Activated CD4-positive, alpha-beta T cell treated with anti-CD3 and anti-CD28 coated beads, Interleukin-2, amount 10 ng/mL, durations not matched to agents 24 days and 14 days (primary cell): ENCODE data around the gene HPS6. TPM values are rescaled to one million over a fixed set of nuclear protein-coding genes. Genes with fewer than 3 reads are reported as not detected.
"Not testable (repeated sequence)": the region's sequence is repeated elsewhere in the genome, so short reads cannot be mapped to it uniquely, and the experiment has no call there.

ENCODE experiments used
- DNase-seq: peaks from one replicate; pipeline ENCODE4 v3.0.0; 2022
- H3K27ac Mint-ChIP-seq: one replicate; pipeline ENCODE4 v1.8.0; 2022; ENCODE audit warnings: mild to moderate bottlenecking, mixed read lengths
- H3K27me3 Mint-ChIP-seq: one replicate; pipeline ENCODE4 v1.8.0; 2022; ENCODE audit warnings: mixed read lengths
- H3K36me3 Mint-ChIP-seq: one replicate; pipeline ENCODE4 v1.8.0; 2022; ENCODE audit warnings: low read depth, mild to moderate bottlenecking, mixed read lengths
- H3K4me1 Mint-ChIP-seq: one replicate; pipeline ENCODE4 v1.8.0; 2021; ENCODE audit warnings: mixed read lengths
- H3K4me3 Mint-ChIP-seq: one replicate; pipeline ENCODE4 v1.8.0; 2022; ENCODE audit warnings: mild to moderate bottlenecking, moderate library complexity, mixed read lengths
- H3K9me3 Mint-ChIP-seq: one replicate; pipeline ENCODE4 v1.8.0; 2021; ENCODE audit warnings: mixed read lengths
- intact Hi-C: fragments of 100-400 bp; cut with micrococcal nuclease; formaldehyde crosslinking; loops from one replicate; pipeline ENCODE4 v1.15.1; 2023
- total RNA-seq: library from RNA; stranded (reverse); gene quantifications from 2 replicates; pipeline ENCODE4 v1.2.3, GENCODE V29; 2022

The HPS6 gene
- 22.7 and 25.8 TPM in 2 replicates for total RNA-seq

GRCh38 chr10:102064868-102065560 is at the start of gene HPS6:
Gene HPS6, plus strand, starts transcription at chr10:102065349. Its CDS starts 126 bp downstream, at chr10:102065475.
- Mint-ChIP-seq H3K4me3 (peak within 1 kb of the TSS; percentile 87), H3K27me3 (no peaks in the 10 kb centered on the region), H3K9me3 (no peaks in the 10 kb centered on the region), H3K27ac (peak within 1 kb of the TSS; percentile 94), H3K4me1 (peaks cover 23% of the 10 kb centered on the region), H3K36me3 (peaks cover 3% of the 10 kb centered on the region)
- intact Hi-C loops, result loop anchor here (1.0 to 10.0 kb wide), 6 partner anchors 9 to 1000 kb away; partner anchors contain the start of genes ARMH3, KAZALD1, LDB1 and NOLC1
- DNase-seq, result peak; percentile 97

- H3K27me3 Mint-ChIP-seq, result no peaks in the 10 kb centered on the region
- H3K9me3 Mint-ChIP-seq, result peaks cover 3% of the 10 kb centered on the region
- intact Hi-C loops, result no loop called here
- H3K4me3 Mint-ChIP-seq, result no peak overlapping the region
- H3K36me3 Mint-ChIP-seq, result peaks cover 27% of the 10 kb centered on the region
- no peak overlapping the region for H3K27ac Mint-ChIP-seq
- H3K4me1 Mint-ChIP-seq, result no peaks in the 10 kb centered on the region
- no peak for DNase-seq
These were observed 48.7 kb upstream of the HPS6 start for GRCh38 chr10:102016416-102016815.

GRCh38 chr10:102017295-102017694 is 47.9 kb upstream of the HPS6 start:
- Mint-ChIP-seq H3K4me3 (no peak overlapping the region), H3K9me3 (peaks cover 3% of the 10 kb centered on the region), H3K27ac (no peak overlapping the region), H3K4me1 (no peaks in the 10 kb centered on the region), H3K27me3 (no peaks in the 10 kb centered on the region), H3K36me3 (peaks cover 33% of the 10 kb centered on the region)
- DNase-seq, result no peak
- intact Hi-C loops, result no loop called here

- H3K9me3 Mint-ChIP-seq, result peaks cover 3% of the 10 kb centered on the region
These were observed 44.2 kb upstream of the HPS6 start for GRCh38 chr10:102020938-102021337.

GRCh38 chr10:102024799-102025198 is 40.4 kb upstream of the HPS6 start:
- Mint-ChIP-seq H3K27ac (no peak overlapping the region), H3K4me3 (no peak overlapping the region), H3K36me3 (peaks cover 50% of the 10 kb centered on the region), H3K27me3 (no peaks in the 10 kb centered on the region), H3K4me1 (no peaks in the 10 kb centered on the region), H3K9me3 (peaks cover 3% of the 10 kb centered on the region)
- no peak for DNase-seq
- intact Hi-C loops, result no loop called here

More at GRCh38 chr10:102020938-102021337, 44.2 kb upstream of the HPS6 start:
- Mint-ChIP-seq H3K27ac (no peak overlapping the region), H3K4me1 (no peaks in the 10 kb centered on the region), H3K4me3 (no peak overlapping the region), H3K27me3 (no peaks in the 10 kb centered on the region), H3K36me3 (peaks cover 41% of the 10 kb centered on the region)
- intact Hi-C loops, result no loop called here
- peak; percentile 64 for DNase-seq

- intact Hi-C loops, result no loop called here
- Mint-ChIP-seq H3K27me3 (no peaks in the 10 kb centered on the region), H3K27ac (no peak overlapping the region), H3K36me3 (peaks cover 45% of the 10 kb centered on the region), H3K4me3 (no peak overlapping the region), H3K4me1 (no peaks in the 10 kb centered on the region), H3K9me3 (no peaks in the 10 kb centered on the region)
- DNase-seq, result no peak
These were observed 37.9 kb upstream of the HPS6 start for GRCh38 chr10:102027261-102027660.

GRCh38 chr10:102033787-102034186 is 31.4 kb upstream of the HPS6 start:
- Mint-ChIP-seq H3K4me3 (no peak overlapping the region), H3K27ac (no peak overlapping the region), H3K4me1 (no peaks in the 10 kb centered on the region), H3K36me3 (peaks cover 41% of the 10 kb centered on the region), H3K27me3 (no peaks in the 10 kb centered on the region), H3K9me3 (no peaks in the 10 kb centered on the region)
- intact Hi-C loops, result no loop called here
- no peak for DNase-seq

- not testable (repeated sequence) for H3K9me3 Mint-ChIP-seq, H3K4me1 Mint-ChIP-seq
- peaks cover 41% of the 10 kb centered on the region for H3K36me3 Mint-ChIP-seq
These were observed 29.3 kb upstream of the HPS6 start for GRCh38 chr10:102035807-102036206.

GRCh38 chr10:102038410-102038809 is 26.7 kb upstream of the HPS6 start:
- DNase-seq, result no peak
- intact Hi-C loops, result no loop called here
- H3K4me3 Mint-ChIP-seq, result no peak overlapping the region
- H3K27me3 Mint-ChIP-seq, result no peaks in the 10 kb centered on the region
- peaks cover 6% of the 10 kb centered on the region for H3K4me1 Mint-ChIP-seq
- H3K9me3 Mint-ChIP-seq, result no peaks in the 10 kb centered on the region
- no peak overlapping the region for H3K27ac Mint-ChIP-seq
- peaks cover 26% of the 10 kb centered on the region for H3K36me3 Mint-ChIP-seq

More at GRCh38 chr10:102035807-102036206, 29.3 kb upstream of the HPS6 start:
- H3K4me3 Mint-ChIP-seq, intact Hi-C loops, DNase-seq, H3K27me3 Mint-ChIP-seq, H3K27ac Mint-ChIP-seq: not testable (repeated sequence)

- H3K27ac Mint-ChIP-seq, result no peak overlapping the region
- intact Hi-C loops, result no loop called here
- H3K4me1 Mint-ChIP-seq, result peaks cover 10% of the 10 kb centered on the region
- H3K9me3 Mint-ChIP-seq, result no peaks in the 10 kb centered on the region
- no peak for DNase-seq
- peaks cover 29% of the 10 kb centered on the region for H3K36me3 Mint-ChIP-seq
- H3K27me3 Mint-ChIP-seq, result no peaks in the 10 kb centered on the region
- H3K4me3 Mint-ChIP-seq, result no peak overlapping the region
These were observed 24.7 kb upstream of the HPS6 start for GRCh38 chr10:102040305-102041050.

- H3K9me3 Mint-ChIP-seq, result no peaks in the 10 kb centered on the region
- H3K4me1 Mint-ChIP-seq, result peaks cover 19% of the 10 kb centered on the region
- DNase-seq, result no peak
- H3K27me3 Mint-ChIP-seq, result no peaks in the 10 kb centered on the region
- no peak overlapping the region for H3K27ac Mint-ChIP-seq
- no peak overlapping the region for H3K4me3 Mint-ChIP-seq
- intact Hi-C loops, result no loop called here
- peaks cover 11% of the 10 kb centered on the region for H3K36me3 Mint-ChIP-seq
These were observed 19.9 kb upstream of the HPS6 start for GRCh38 chr10:102045292-102045691.

GRCh38 chr10:102046095-102046494 is 19.1 kb upstream of the HPS6 start:
- intact Hi-C loops, result no loop called here
- Mint-ChIP-seq H3K27ac (no peak overlapping the region), H3K36me3 (peaks cover 11% of the 10 kb centered on the region), H3K4me1 (peaks cover 17% of the 10 kb centered on the region), H3K27me3 (no peaks in the 10 kb centered on the region), H3K4me3 (no peak overlapping the region), H3K9me3 (no peaks in the 10 kb centered on the region)
- DNase-seq, result no peak

- peak overlapping the region; percentile 98 for H3K4me3 Mint-ChIP-seq
- H3K27me3 Mint-ChIP-seq, DNase-seq, H3K9me3 Mint-ChIP-seq, H3K36me3 Mint-ChIP-seq: not testable (repeated sequence)
- H3K27ac Mint-ChIP-seq, result peak overlapping the region; percentile 95
- peaks cover 28% of the 10 kb centered on the region for H3K4me1 Mint-ChIP-seq
- intact Hi-C loops, result loop anchor here (5.0 to 10.0 kb wide), 3 partner anchors 447 to 1640 kb away; partner anchors contain the start of genes ACTR1A, BTRC and SUFU
These were observed 10.1 kb upstream of the HPS6 start for GRCh38 chr10:102054881-102055646.
